T47D (cell line): ENCODE data around the gene STK33.

Experiments used
- DNase-seq, 2 experiments: peaks; one replicate each; pipeline versions ENCODE4 v3.0.0 to v3.0.0-alpha.2; 2011 to 2012; ENCODE audit warnings: low read depth in 1 of 2, low spot score in 1 of 2
- JUND ChIP-seq: IDR thresholded peaks from 2 replicates; pipeline ENCODE4 v1.6.1; 2012; ENCODE audit warnings: low read depth
- in situ Hi-C: cut with HindIII; loops from 2 replicates; pipeline ENCODE4 v1.10.0; 2016; ENCODE audit warnings: low sequenced_read_pairs, low pct_unique_long_range_greater_than_20kb

STK33 gene

GRCh38 chr11:8615291-8616032 is 21.4 kb upstream of the STK33 start:
- no peak for DNase-seq
- in situ Hi-C loops: no loop called here
- TF ChIP-seq JUND: no peak

- DNase-seq: no peak
- TF ChIP-seq JUND: no peak
- in situ Hi-C loops: no loop called here
Observed at GRCh38 chr11:8614497-8614896, 20.5 kb upstream of the STK33 start.

- in situ Hi-C loops: no loop called here
- no peak for DNase-seq
- no peak for TF ChIP-seq JUND
Observed at GRCh38 chr11:8613036-8613435, 19.0 kb upstream of the STK33 start.

- DNase-seq: no peak
- TF ChIP-seq JUND: no peak
- in situ Hi-C loops: no loop called here
Observed at GRCh38 chr11:8612522-8612921, 18.5 kb upstream of the STK33 start.

GRCh38 chr11:8610532-8611116 is 16.6 kb upstream of the STK33 start:
- no peak for TF ChIP-seq JUND
- DNase-seq: no peak
- in situ Hi-C loops: no loop called here

- no peak for TF ChIP-seq JUND
- DNase-seq: no peak
- in situ Hi-C loops: no loop called here
Observed at GRCh38 chr11:8608652-8609051, 14.6 kb upstream of the STK33 start.

GRCh38 chr11:8605971-8606563 is 12.0 kb upstream of the STK33 start:
- no peak for DNase-seq
- in situ Hi-C loops: no loop called here

GRCh38 chr11:8604078-8604723 is 10.2 kb upstream of the STK33 start:
- in situ Hi-C loops: no loop called here
- DNase-seq: peak in 1 of 2 experiments; percentile 33
- TF ChIP-seq JUND: no peak

More at GRCh38 chr11:8605971-8606563, 12.0 kb upstream of the STK33 start:
- TF ChIP-seq JUND: no peak

- DNase-seq: no peak
- TF ChIP-seq JUND: no peak
- in situ Hi-C loops: no loop called here
Observed at GRCh38 chr11:8603696-8604077, 9.7 kb upstream of the STK33 start.

GRCh38 chr11:8601376-8602133 is 7.5 kb upstream of the STK33 start:
- TF ChIP-seq JUND: no peak
- in situ Hi-C loops: no loop called here
- DNase-seq: no peak

- in situ Hi-C loops: no loop called here
- no peak for TF ChIP-seq JUND
- no peak for DNase-seq
Observed at GRCh38 chr11:8598506-8598905, 4.5 kb upstream of the STK33 start.

GRCh38 chr11:8597182-8597581 is 3.2 kb upstream of the STK33 start:
- no peak for DNase-seq
- in situ Hi-C loops: no loop called here

More at GRCh38 chr11:8597182-8597581, 3.2 kb upstream of the STK33 start:
- no peak for TF ChIP-seq JUND
